ENCODE data around the gene LRRC47.

Gene LRRC47

DNA sequence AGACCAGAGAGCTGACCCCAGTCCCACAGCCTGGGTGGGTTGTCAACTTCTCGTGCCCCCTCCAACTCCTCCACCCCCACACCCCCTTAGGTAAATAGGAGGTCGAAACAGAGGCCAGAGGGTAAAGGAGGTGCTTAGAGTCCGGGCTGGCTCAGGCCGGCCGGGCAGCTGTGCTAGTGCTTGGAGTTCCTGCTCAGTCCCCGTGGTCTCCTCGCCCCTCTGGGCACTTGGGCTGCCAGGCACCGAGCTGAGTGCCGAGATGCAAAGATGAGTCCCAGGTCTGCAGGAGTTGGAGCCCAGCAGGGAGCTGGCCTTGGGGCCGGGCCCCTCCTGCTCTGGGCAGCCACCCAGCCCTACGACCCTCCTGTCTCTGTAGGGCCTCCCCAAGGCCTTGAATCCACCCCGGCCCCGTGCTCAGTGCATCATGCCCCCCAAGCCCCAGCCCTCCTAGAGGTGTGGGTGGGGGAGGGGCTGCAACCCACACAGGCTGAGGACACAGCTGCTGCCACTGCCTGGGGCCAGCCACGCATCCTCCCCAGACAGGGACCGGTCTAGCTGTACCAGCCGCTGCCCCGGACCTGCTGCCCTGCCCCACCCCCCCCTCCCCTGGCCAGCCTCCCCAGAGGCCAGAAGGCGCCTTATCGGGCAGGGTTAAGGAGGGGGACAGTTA is 21.9 kb downstream of the LRRC47 start:
- no peak overlapping the region for H3K27ac ChIP-seq (ENCODE audit: low read length)
- no peak overlapping the region for H3K4me2 ChIP-seq (ENCODE audit: low read length)
- H3K4me3 ChIP-seq (ENCODE audit: low read length) = no peak overlapping the region
- no peaks in the 10 kb centered on the region for H4K20me1 ChIP-seq (ENCODE audit: insufficient read depth, low read length)
- peaks cover under 1% of the 10 kb centered on the region for H3K36me3 ChIP-seq (replicated peaks; ENCODE audit: low read depth, low read length)
- peaks cover 6% of the 10 kb centered on the region; the same call in 1 of the 2 replicates for H3K27me3 ChIP-seq (ENCODE audit: low read depth, low read length)
- no peaks in the 10 kb centered on the region for H3K9me3 ChIP-seq (ENCODE audit: insufficient read depth, low read length)
- H3K9ac ChIP-seq (ENCODE audit: low read length) = no peak overlapping the region
- TF ChIP-seq EZH2phosphoT487 (IDR thresholded peaks at IDR 0.05; ENCODE audit: low read depth) = no peak
- TF ChIP-seq, protein P1, sequence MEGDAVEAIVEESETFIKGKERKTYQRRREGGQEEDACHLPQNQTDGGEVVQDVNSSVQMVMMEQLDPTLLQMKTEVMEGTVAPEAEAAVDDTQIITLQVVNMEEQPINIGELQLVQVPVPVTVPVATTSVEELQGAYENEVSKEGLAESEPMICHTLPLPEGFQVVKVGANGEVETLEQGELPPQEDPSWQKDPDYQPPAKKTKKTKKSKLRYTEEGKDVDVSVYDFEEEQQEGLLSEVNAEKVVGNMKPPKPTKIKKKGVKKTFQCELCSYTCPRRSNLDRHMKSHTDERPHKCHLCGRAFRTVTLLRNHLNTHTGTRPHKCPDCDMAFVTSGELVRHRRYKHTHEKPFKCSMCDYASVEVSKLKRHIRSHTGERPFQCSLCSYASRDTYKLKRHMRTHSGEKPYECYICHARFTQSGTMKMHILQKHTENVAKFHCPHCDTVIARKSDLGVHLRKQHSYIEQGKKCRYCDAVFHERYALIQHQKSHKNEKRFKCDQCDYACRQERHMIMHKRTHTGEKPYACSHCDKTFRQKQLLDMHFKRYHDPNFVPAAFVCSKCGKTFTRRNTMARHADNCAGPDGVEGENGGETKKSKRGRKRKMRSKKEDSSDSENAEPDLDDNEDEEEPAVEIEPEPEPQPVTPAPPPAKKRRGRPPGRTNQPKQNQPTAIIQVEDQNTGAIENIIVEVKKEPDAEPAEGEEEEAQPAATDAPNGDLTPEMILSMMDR (IDR thresholded peaks at IDR 0.05; ENCODE audit: low read depth, low read length) = no peak
- H3K79me2 ChIP-seq (ENCODE audit: low read length) = no peaks in the 10 kb centered on the region
- H3K4me1 ChIP-seq (ENCODE audit: low read length) = peaks cover 20% of the 10 kb centered on the region
- H2AFZ ChIP-seq (ENCODE audit: low read depth, low read length) = no peak overlapping the region

DNA sequence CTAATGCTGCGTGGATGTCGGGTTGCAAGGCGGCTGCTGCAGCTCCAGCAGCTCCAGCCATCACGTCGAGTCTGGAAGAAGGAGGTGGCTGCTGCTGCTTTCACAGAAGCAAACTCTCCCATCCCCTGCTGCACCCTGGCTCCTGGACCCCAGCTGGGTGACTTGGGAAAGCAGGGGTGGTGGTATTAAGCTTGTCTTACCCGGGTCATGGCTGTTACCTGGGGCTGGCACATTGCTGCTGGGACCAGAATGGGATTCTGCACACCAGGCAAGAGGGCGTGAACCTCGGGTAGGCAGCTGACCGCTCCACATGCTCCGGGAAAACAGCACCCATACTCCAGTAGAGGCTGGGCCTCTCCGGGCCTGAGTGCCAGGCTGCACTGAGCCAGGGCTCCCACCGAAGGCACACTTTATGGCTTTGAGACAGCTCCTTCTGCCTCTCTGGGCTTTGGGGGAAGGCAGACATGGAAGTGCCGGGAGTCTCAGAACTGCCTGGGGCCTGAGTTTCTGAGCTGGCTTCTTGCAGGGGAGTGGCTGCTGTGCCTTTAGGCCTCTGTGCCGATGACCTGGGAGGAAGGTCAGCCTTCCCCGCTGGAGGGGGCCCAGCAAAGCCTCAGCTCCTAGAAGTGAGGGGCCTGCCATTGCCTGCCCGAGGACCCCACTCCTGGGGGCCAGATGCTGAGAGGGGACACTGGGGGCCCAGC is 22.6 kb downstream of the LRRC47 start:
- no peak overlapping the region for H3K27ac ChIP-seq (ENCODE audit: low read length)
- H3K9ac ChIP-seq (ENCODE audit: low read length) = no peak overlapping the region
- H2AFZ ChIP-seq (ENCODE audit: low read depth, low read length) = no peak overlapping the region
- peak overlapping the region; percentile 73 for H3K4me2 ChIP-seq (ENCODE audit: low read length)
- peaks cover 6% of the 10 kb centered on the region; the same call in 1 of the 2 replicates for H3K27me3 ChIP-seq (ENCODE audit: low read depth, low read length)
- H3K4me1 ChIP-seq (ENCODE audit: low read length) = peaks cover 20% of the 10 kb centered on the region
- H4K20me1 ChIP-seq (ENCODE audit: insufficient read depth, low read length) = no peaks in the 10 kb centered on the region
- no peak overlapping the region for H3K4me3 ChIP-seq (ENCODE audit: low read length)
- TF ChIP-seq, protein P1 (IDR thresholded peaks at IDR 0.05; ENCODE audit: low read depth, low read length) = no peak
- TF ChIP-seq EZH2phosphoT487 (IDR thresholded peaks at IDR 0.05; ENCODE audit: low read depth) = no peak
- H3K36me3 ChIP-seq (replicated peaks; ENCODE audit: low read depth, low read length) = no peaks in the 10 kb centered on the region
- no peaks in the 10 kb centered on the region for H3K9me3 ChIP-seq (ENCODE audit: insufficient read depth, low read length)
- H3K79me2 ChIP-seq (ENCODE audit: low read length) = no peaks in the 10 kb centered on the region

DNA sequence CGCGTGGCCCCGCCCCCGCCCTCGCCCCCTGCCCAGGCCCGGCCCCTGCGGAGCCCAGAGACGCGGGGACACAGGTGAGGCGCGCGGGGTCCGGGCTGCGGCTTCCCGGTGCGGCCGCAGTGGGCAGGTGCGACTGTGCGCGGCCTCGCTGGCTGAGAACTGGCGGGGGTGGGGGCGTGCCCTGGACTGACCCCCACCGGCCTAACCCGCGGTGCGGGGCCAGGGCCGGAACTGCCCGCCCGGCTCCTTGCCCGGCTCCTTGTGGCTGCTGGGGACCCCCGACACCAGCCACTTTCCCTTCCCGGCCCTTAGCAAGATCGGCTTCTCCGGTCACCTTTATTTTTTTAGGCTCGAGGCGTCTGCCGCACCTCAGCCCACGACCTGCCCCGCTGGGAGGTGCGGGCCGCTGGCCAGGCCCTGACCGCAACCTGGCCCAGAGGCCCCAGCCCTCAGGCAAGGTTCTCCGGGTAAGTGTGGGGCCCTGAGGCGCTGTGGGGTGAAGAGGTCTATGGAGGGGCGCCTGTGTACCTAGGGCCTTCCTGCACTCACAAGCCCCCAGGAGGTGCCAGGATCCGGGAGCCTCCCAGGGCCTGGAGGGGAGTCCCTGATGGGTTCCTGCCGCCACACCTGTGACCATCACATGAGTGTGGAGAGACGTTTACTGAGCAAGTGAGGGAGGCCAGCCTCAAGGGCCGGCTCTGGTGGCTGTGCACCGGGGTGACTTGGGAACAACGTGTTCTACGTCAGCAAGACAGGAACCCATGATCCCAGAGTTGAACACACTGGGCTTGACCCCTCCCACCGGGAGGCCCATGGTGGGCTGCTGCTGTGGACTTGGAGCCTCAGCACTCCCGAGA is 23.4 kb downstream of the LRRC47 start, which contains the start of gene SMIM1:
Gene SMIM1, plus strand, starts transcription at position 35 of the 857 bp plus-strand sequence. CDS start 2,625 bp downstream, outside the sequence.
- H3K79me2 ChIP-seq (ENCODE audit: low read length) = no peaks in the 10 kb centered on the region
- H3K4me1 ChIP-seq (ENCODE audit: low read length) = peaks cover 20% of the 10 kb centered on the region
- peak within 1 kb of the TSS; percentile 60; the same call in 1 of the 2 replicates for H2AFZ ChIP-seq (ENCODE audit: low read depth, low read length)
- no peaks in the 10 kb centered on the region for H4K20me1 ChIP-seq (ENCODE audit: insufficient read depth, low read length)
- peak within 1 kb of the TSS; percentile 71 for H3K9ac ChIP-seq (ENCODE audit: low read length)
- H3K4me2 ChIP-seq (ENCODE audit: low read length) = peak within 1 kb of the TSS; percentile 87
- no peaks in the 10 kb centered on the region for H3K36me3 ChIP-seq (replicated peaks; ENCODE audit: low read depth, low read length)
- H3K9me3 ChIP-seq (ENCODE audit: insufficient read depth, low read length) = no peaks in the 10 kb centered on the region
- TF ChIP-seq, protein P1 (IDR thresholded peaks at IDR 0.05; ENCODE audit: low read depth, low read length) = no peak
- no peak for TF ChIP-seq EZH2phosphoT487 (IDR thresholded peaks at IDR 0.05; ENCODE audit: low read depth)
- peak within 1 kb of the TSS; percentile 84 for H3K4me3 ChIP-seq (ENCODE audit: low read length)
- H3K27me3 ChIP-seq (ENCODE audit: low read depth, low read length) = peaks cover 6% of the 10 kb centered on the region; the same call in 1 of the 2 replicates
- peak within 1 kb of the TSS; percentile 27; the same call in 1 of the 2 replicates for H3K27ac ChIP-seq (ENCODE audit: low read length)

Measured in OCI-LY3 (cell line).